Measurements from ENCODE around the gene PML.

Gene PML

GRCh38 chr15:74025436-74025835 lies 30.9 kb downstream of the PML start:
- no peak for TF ChIP-seq ZNF274 (IDR thresholded peaks at IDR 0.05; ENCODE audit: low read depth, low read length)
- H3K4me3 ChIP-seq (ENCODE audit: low read length), result no peak overlapping the region

- no peak for TF ChIP-seq ZNF274 (IDR thresholded peaks at IDR 0.05; ENCODE audit: low read depth, low read length)
Observed at GRCh38 chr15:74027688-74028087, 33.2 kb downstream of the PML start.

GRCh38 chr15:74028646-74029045 lies 34.1 kb downstream of the PML start:
- TF ChIP-seq ZNF274 (IDR thresholded peaks at IDR 0.05; ENCODE audit: low read depth, low read length), result no peak
- no peak overlapping the region for H3K4me3 ChIP-seq (ENCODE audit: low read length)

More at GRCh38 chr15:74027688-74028087, 33.2 kb downstream of the PML start:
- H3K4me3 ChIP-seq (ENCODE audit: low read length), result no peak overlapping the region

GRCh38 chr15:74032046-74032445 lies 37.5 kb downstream of the PML start:
- no peak overlapping the region for H3K4me3 ChIP-seq (ENCODE audit: low read length)
- no peak for TF ChIP-seq ZNF274 (IDR thresholded peaks at IDR 0.05; ENCODE audit: low read depth, low read length)

GRCh38 chr15:74032606-74033561 lies 38.4 kb downstream of the PML start:
- TF ChIP-seq ZNF274 (IDR thresholded peaks at IDR 0.05; ENCODE audit: low read depth, low read length), result no peak
- H3K4me3 ChIP-seq (ENCODE audit: low read length), result no peak overlapping the region

GRCh38 chr15:74034206-74034755 lies 39.8 kb downstream of the PML start:
- TF ChIP-seq ZNF274 (IDR thresholded peaks at IDR 0.05; ENCODE audit: low read depth, low read length), result no peak
- H3K4me3 ChIP-seq (ENCODE audit: low read length), result no peak overlapping the region

GRCh38 chr15:74035121-74036017 lies 40.9 kb downstream of the PML start:
- no peak for TF ChIP-seq ZNF274 (IDR thresholded peaks at IDR 0.05; ENCODE audit: low read depth, low read length)
- H3K4me3 ChIP-seq (ENCODE audit: low read length), result no peak overlapping the region

- no peak for TF ChIP-seq ZNF274 (IDR thresholded peaks at IDR 0.05; ENCODE audit: low read depth, low read length)
- no peak overlapping the region for H3K4me3 ChIP-seq (ENCODE audit: low read length)
Observed at GRCh38 chr15:74036271-74037170, 42.0 kb downstream of the PML start.

- TF ChIP-seq ZNF274 (IDR thresholded peaks at IDR 0.05; ENCODE audit: low read depth, low read length), result no peak
- no peak overlapping the region for H3K4me3 ChIP-seq (ENCODE audit: low read length)
Observed at GRCh38 chr15:74037171-74038117, 42.9 kb downstream of the PML start.

- TF ChIP-seq ZNF274 (IDR thresholded peaks at IDR 0.05; ENCODE audit: low read depth, low read length), result no peak
Observed at GRCh38 chr15:74038707-74039655, 44.5 kb downstream of the PML start.

GRCh38 chr15:74039656-74040010 lies 45.1 kb downstream of the PML start:
- TF ChIP-seq ZNF274 (IDR thresholded peaks at IDR 0.05; ENCODE audit: low read depth, low read length), result no peak
- H3K4me3 ChIP-seq (ENCODE audit: low read length), result no peak overlapping the region

More at GRCh38 chr15:74038707-74039655, 44.5 kb downstream of the PML start:
- no peak overlapping the region for H3K4me3 ChIP-seq (ENCODE audit: low read length)

Measured in GM08714 (cell line).